Stimulated activated naive CD4-positive, alpha-beta T cell treated with Interleukin-2 at 50 U/mL for 16 hours (primary cell): ENCODE data around the gene MNS1.
"Not testable (repeated sequence)": the region's sequence is repeated elsewhere in the genome, so short reads cannot be mapped to it uniquely, and the experiment has no call there.

Source experiments
- DNase-seq: peaks from one replicate; lab custom pipeline; 2025; lab: John Stamatoyannopoulos, UW

Gene MNS1

GRCh38 chr15:56454836-56455235, 10.1 kb downstream of the MNS1 start:
- no peak for DNase-seq

GRCh38 chr15:56445746-56446145, 19.2 kb downstream of the MNS1 start:
- no peak for DNase-seq

GRCh38 chr15:56442354-56442753, 22.6 kb downstream of the MNS1 start:
- no peak for DNase-seq

- no peak for DNase-seq
These were observed 24.6 kb downstream of the MNS1 start for GRCh38 chr15:56440214-56440770.

GRCh38 chr15:56432304-56432703, 32.6 kb downstream of the MNS1 start:
- no peak for DNase-seq

- DNase-seq, result no peak
These were observed 36.0 kb downstream of the MNS1 start for GRCh38 chr15:56428821-56429458.

GRCh38 chr15:56425976-56426375, 39.0 kb downstream of the MNS1 start:
- DNase-seq, result no peak

GRCh38 chr15:56425276-56425675, 39.7 kb downstream of the MNS1 start:
- DNase-seq, result no peak

GRCh38 chr15:56413114-56413733, 51.7 kb downstream of the MNS1 start:
- DNase-seq, result not testable (repeated sequence)

GRCh38 chr15:56411122-56411749, 53.7 kb downstream of the MNS1 start:
- DNase-seq, result no peak

GRCh38 chr15:56410721-56411120, 54.2 kb downstream of the MNS1 start:
- DNase-seq, result no peak

- not testable (repeated sequence) for DNase-seq
These were observed 65.7 kb downstream of the MNS1 start for GRCh38 chr15:56399209-56399608.

- DNase-seq, result not testable (repeated sequence)
These were observed 67.6 kb downstream of the MNS1 start for GRCh38 chr15:56397325-56397724.

- no peak for DNase-seq
These were observed 70.0 kb downstream of the MNS1 start for GRCh38 chr15:56394909-56395308.

GRCh38 chr15:56393277-56393676, 71.7 kb downstream of the MNS1 start:
- no peak for DNase-seq

- DNase-seq, result no peak
These were observed 74.1 kb downstream of the MNS1 start for GRCh38 chr15:56390739-56391267.

- no peak for DNase-seq
These were observed 79.0 kb downstream of the MNS1 start for GRCh38 chr15:56385908-56386307.

GRCh38 chr15:56383010-56383409, 81.9 kb downstream of the MNS1 start:
- DNase-seq, result no peak
